ENCODE measurements around the gene SIX2.

DNA sequence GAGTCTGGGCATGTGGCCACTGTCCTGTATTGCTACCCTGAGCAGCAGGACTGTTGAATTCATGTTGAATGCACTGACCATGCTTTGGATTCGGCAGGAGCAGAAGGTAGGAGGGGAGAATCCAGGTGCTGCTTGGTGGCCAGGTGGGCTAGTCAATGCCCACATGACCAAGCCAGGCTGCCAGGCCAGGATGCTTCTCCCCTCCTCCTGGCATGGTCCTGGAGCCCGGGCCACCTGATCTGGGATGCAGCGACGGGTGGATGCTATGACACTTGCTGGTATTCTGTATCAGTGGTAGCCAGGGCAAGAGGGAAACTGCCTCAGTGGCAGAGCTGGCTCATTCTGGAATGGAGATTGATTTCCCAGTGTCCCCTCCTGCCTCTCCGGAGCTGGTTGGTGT is 14.8 kb upstream of the SIX2 start:
- TF ChIP-seq, protein P1, sequence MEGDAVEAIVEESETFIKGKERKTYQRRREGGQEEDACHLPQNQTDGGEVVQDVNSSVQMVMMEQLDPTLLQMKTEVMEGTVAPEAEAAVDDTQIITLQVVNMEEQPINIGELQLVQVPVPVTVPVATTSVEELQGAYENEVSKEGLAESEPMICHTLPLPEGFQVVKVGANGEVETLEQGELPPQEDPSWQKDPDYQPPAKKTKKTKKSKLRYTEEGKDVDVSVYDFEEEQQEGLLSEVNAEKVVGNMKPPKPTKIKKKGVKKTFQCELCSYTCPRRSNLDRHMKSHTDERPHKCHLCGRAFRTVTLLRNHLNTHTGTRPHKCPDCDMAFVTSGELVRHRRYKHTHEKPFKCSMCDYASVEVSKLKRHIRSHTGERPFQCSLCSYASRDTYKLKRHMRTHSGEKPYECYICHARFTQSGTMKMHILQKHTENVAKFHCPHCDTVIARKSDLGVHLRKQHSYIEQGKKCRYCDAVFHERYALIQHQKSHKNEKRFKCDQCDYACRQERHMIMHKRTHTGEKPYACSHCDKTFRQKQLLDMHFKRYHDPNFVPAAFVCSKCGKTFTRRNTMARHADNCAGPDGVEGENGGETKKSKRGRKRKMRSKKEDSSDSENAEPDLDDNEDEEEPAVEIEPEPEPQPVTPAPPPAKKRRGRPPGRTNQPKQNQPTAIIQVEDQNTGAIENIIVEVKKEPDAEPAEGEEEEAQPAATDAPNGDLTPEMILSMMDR (conservative IDR thresholded peaks at IDR 0.05; ENCODE audit: low read length), result no peak
- TF ChIP-seq EZH2phosphoT487 (IDR thresholded peaks at IDR 0.05; ENCODE audit: borderline replicate concordance), result no peak
